Esophagus squamous epithelium (tissue), 4 donors: ENCODE results near the gene FMN2.

ENCODE experiments used
- CTCF ChIP-seq, 6 experiments: fragments of 450-650 bp in 4 of 6; fragments of 200-600 bp in 2 of 6; sonication (generic) in 2 of 6; IDR thresholded peaks; one replicate each; pipeline ENCODE4 v1.5.1; 2016 to 2019; ENCODE audit warnings: antibody characterized with exemption in 6 of 6, mild to moderate bottlenecking in 4 of 6, moderate library complexity in 4 of 6
- POLR2A ChIP-seq, 4 donors: fragments of 450-650 bp; IDR thresholded peaks; one replicate each; pipeline ENCODE4 v1.6.1; 2017; ENCODE audit warnings: antibody characterized with exemption in 4 of 4, mild to moderate bottlenecking in 4 of 4, moderate library complexity in 3 of 4

DNA sequence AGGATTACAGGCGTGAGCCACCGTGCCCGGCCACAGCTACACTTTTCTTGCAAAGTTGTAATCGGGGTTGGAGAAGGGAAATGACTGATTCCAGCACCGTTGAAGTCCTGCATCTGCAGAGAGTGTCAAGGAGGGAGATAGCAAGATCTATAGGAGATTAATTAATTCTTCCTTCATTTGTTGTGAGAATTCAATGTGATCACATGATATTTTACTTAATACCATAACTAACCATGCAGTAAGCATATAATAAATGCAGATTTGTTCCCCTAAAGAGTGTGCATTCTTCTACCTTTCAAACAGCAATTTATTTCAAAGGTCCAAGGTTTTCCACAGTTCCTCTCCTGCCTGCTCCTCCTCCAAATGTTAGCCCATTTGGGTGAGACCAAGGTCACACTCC is 315.7 kb downstream of the FMN2 start:
- TF ChIP-seq POLR2A (IDR thresholded peaks at IDR 0.05) (no peak), CTCF (IDR thresholded peaks at IDR 0.05) (no peak)
